Measurements from ENCODE around the gene RTP1. TPM values are rescaled to one million over a fixed set of nuclear protein-coding genes. Genes with fewer than 3 reads are reported as not detected.

Gene RTP1
- total and polyA plus RNA-seq, 2 of the 4 experiments (the other 2 are of a cell fraction): not detected

DNA sequence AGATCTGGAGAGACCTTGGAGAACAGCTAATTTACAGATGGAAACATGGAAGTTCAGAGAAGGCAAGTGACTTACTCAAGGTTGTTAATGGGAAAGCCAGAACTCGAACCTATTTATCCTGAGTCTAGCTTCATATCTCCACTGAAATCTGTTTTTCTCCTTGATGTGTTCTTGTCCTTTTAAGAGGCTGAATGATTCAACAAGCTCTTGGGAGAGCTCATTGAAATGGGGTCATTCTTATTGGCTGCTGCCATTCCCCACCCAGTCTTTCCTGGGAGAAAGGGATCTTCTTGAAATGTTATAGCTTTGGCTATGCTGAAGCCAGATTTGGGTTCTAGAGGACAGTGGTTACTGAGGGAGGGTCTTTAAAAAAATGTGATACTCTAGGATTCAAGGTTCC lies 41.0 kb downstream of the RTP1 start:
- H2AK5ac ChIP-seq (ENCODE audit: low read depth, low read length): no peak overlapping the region
- CTCF ChIA-PET: no interaction called here
- intact Hi-C loops (cut with micrococcal nuclease) (no loop called here), dilution Hi-C loops (cut with HindIII; ENCODE audit: low sequenced_read_pairs, unreplicated experiment) (no loop called here), in situ Hi-C loops (cut with MboI; ENCODE audit: low sequenced_read_pairs) (loop anchor here (5.0 kb wide), 1 partner anchor 54 kb away; the partner anchor contains the start of gene MASP1)
- no peak overlapping the region for H3K27ac ChIP-seq (ENCODE audit: insufficient read depth, low read length)
- ATAC-seq (ENCODE audit: low read depth): no peak
- no peaks in the 10 kb centered on the region for H3K9me1 ChIP-seq (ENCODE audit: insufficient read depth, low read length)
- H3K56ac ChIP-seq (ENCODE audit: extremely low read depth, insufficient read depth, low read length): no peak overlapping the region
- no peak overlapping the region for H4K5ac ChIP-seq (ENCODE audit: low read depth, low read length)
- H3K79me1 ChIP-seq (ENCODE audit: low read depth in 1 of 2, low read length in 2 of 2): no peaks in the 10 kb centered on the region
- no peak overlapping the region for H3K4me2 ChIP-seq (ENCODE audit: low read depth, low read length)
- H3K9me3 ChIP-seq (ENCODE audit: control insufficient read depth, insufficient read depth, low read length): no peaks in the 10 kb centered on the region
- no CpG with 5 or more reads among the region's 1 CpG for WGBS, 2 experiments (ENCODE audit: extremely low coverage in 2 of 2, insufficient read length in 1 of 2)
- POLR2A ChIA-PET (ENCODE audit: unreplicated experiment): no interaction called here
- H3K4ac ChIP-seq (ENCODE audit: low read depth, low read length): no peak overlapping the region
- no TSS peak for BruUV-seq (replicated peaks)
- no peaks in the 10 kb centered on the region for H3K27me3 ChIP-seq (ENCODE audit: control insufficient read depth, insufficient read depth, low read length)
- peak overlapping the region; percentile 11; the same call in 1 of the 2 replicates for H4K91ac ChIP-seq (ENCODE audit: insufficient read depth, low read depth, low read length)
- no peak overlapping the region for H3K4me3 ChIP-seq (ENCODE audit: insufficient read depth, low read depth, low read length)
- peak overlapping the region; percentile 32; the same call in 1 of the 2 replicates for H2BK120ac ChIP-seq (ENCODE audit: low read depth, low read length)
- peaks cover 2% of the 10 kb centered on the region; the same call in 1 of the 2 replicates for H3K36me3 ChIP-seq (ENCODE audit: control insufficient read depth, insufficient read depth, low read length)
- TF ChIP-seq RFX5 (IDR thresholded peaks at IDR 0.05; ENCODE audit: low read depth, low read length) (no peak), MAFK (IDR thresholded peaks at IDR 0.05; ENCODE audit: low read depth, low read length) (no peak), CEBPB (IDR thresholded peaks at IDR 0.05; ENCODE audit: low read depth, low read length) (no peak), SMC3 (IDR thresholded peaks at IDR 0.05; ENCODE audit: low read depth, low read length) (no peak), CHD1 (IDR thresholded peaks at IDR 0.05; ENCODE audit: low read depth, low read length) (no peak), BHLHE40 (IDR thresholded peaks at IDR 0.05; ENCODE audit: low read depth, low read length) (no peak), POLR2A (IDR thresholded peaks at IDR 0.05; ENCODE audit: low read depth, low read length) (no peak), FOS (IDR thresholded peaks at IDR 0.05; ENCODE audit: low read depth, low read length) (no peak), MAZ (IDR thresholded peaks at IDR 0.05; ENCODE audit: borderline replicate concordance, low read depth, low read length) (no peak), NFE2L2 (IDR thresholded peaks at IDR 0.05; ENCODE audit: low read depth, low read length) (no peak), MXI1 (IDR thresholded peaks at IDR 0.05; ENCODE audit: borderline replicate concordance, low read depth, low read length) (no peak), RCOR1 (IDR thresholded peaks at IDR 0.05; ENCODE audit: insufficient replicate concordance, low read length) (no peak), RAD21 (IDR thresholded peaks at IDR 0.05; ENCODE audit: low read length) (no peak)
- TF ChIP-seq, protein P1, sequence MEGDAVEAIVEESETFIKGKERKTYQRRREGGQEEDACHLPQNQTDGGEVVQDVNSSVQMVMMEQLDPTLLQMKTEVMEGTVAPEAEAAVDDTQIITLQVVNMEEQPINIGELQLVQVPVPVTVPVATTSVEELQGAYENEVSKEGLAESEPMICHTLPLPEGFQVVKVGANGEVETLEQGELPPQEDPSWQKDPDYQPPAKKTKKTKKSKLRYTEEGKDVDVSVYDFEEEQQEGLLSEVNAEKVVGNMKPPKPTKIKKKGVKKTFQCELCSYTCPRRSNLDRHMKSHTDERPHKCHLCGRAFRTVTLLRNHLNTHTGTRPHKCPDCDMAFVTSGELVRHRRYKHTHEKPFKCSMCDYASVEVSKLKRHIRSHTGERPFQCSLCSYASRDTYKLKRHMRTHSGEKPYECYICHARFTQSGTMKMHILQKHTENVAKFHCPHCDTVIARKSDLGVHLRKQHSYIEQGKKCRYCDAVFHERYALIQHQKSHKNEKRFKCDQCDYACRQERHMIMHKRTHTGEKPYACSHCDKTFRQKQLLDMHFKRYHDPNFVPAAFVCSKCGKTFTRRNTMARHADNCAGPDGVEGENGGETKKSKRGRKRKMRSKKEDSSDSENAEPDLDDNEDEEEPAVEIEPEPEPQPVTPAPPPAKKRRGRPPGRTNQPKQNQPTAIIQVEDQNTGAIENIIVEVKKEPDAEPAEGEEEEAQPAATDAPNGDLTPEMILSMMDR (conservative IDR thresholded peaks at IDR 0.05; ENCODE audit: low read depth, low read length): no peak
- TF ChIP-seq, protein P2, sequence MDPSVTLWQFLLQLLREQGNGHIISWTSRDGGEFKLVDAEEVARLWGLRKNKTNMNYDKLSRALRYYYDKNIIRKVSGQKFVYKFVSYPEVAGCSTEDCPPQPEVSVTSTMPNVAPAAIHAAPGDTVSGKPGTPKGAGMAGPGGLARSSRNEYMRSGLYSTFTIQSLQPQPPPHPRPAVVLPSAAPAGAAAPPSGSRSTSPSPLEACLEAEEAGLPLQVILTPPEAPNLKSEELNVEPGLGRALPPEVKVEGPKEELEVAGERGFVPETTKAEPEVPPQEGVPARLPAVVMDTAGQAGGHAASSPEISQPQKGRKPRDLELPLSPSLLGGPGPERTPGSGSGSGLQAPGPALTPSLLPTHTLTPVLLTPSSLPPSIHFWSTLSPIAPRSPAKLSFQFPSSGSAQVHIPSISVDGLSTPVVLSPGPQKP (IDR thresholded peaks at IDR 0.05; ENCODE audit: borderline replicate concordance, low read depth, low read length): no peak
- TF ChIP-seq, protein P3, sequence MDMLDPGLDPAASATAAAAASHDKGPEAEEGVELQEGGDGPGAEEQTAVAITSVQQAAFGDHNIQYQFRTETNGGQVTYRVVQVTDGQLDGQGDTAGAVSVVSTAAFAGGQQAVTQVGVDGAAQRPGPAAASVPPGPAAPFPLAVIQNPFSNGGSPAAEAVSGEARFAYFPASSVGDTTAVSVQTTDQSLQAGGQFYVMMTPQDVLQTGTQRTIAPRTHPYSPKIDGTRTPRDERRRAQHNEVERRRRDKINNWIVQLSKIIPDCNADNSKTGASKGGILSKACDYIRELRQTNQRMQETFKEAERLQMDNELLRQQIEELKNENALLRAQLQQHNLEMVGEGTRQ (IDR thresholded peaks at IDR 0.05; ENCODE audit: low read depth, low read length): no peak
- 0 out of 2 replicates have a peak overlapping the region, but pooled peaks have one; percentile 9 for H2BK20ac ChIP-seq (ENCODE audit: low read depth, low read length)
- no peak for DNase-seq
- no peaks in the 10 kb centered on the region for H4K20me1 ChIP-seq (ENCODE audit: insufficient read depth, low read length)
- peak overlapping the region; percentile 20; the same call in 1 of the 3 replicates for H2BK15ac ChIP-seq (ENCODE audit: low read depth, low read length)
- no peak overlapping the region for H4K8ac ChIP-seq (ENCODE audit: low read depth in 2 of 2, low read length in 2 of 2)
- no peak overlapping the region for H2AK9ac ChIP-seq (replicated peaks; ENCODE audit: low read depth, low read length, poor library complexity)
- no peak overlapping the region for H2BK5ac ChIP-seq (ENCODE audit: low read depth, low read length, poor library complexity, severe bottlenecking)
- no peak overlapping the region for H3K14ac ChIP-seq (replicated peaks; ENCODE audit: low read depth, low read length)
- H3K23ac ChIP-seq (ENCODE audit: low read depth, low read length): no peak overlapping the region
- H3K4me1 ChIP-seq (ENCODE audit: control insufficient read depth, insufficient read depth, low read length): 0 out of 2 replicates have a peak, but pooled peaks cover 3% of the 10 kb centered on the region
- no peak overlapping the region for H3K9ac ChIP-seq (ENCODE audit: low read depth, low read length)
- H3K18ac ChIP-seq (ENCODE audit: low read depth, low read length): no peak overlapping the region
- no peak overlapping the region for H2AFZ ChIP-seq (replicated peaks; ENCODE audit: low read length, poor library complexity)

Data from IMR-90 (cell line).